Liver (tissue), 9 donors: ENCODE data around the gene MYO7B. TPM values are rescaled to one million over a fixed set of nuclear protein-coding genes. Genes with fewer than 3 reads are reported as not detected.

ENCODE experiments used
- DNase-seq: peaks from one replicate; pipeline ENCODE4 v3.0.0-alpha.2; 2017; ENCODE audit warnings: low spot score
- H3K27ac ChIP-seq, 2 donors: one replicate each; pipeline ENCODE4 v1.7.0; 2013; ENCODE audit warnings: inconsistent platforms in 2 of 2, low read length in 2 of 2, control low read depth in 1 of 2, low read depth in 1 of 2, mild to moderate bottlenecking in 1 of 2
- H3K27me3 ChIP-seq, 4 donors: one replicate each; pipeline versions ENCODE4 v1.6.1 to v1.7.0; 2013; ENCODE audit warnings: low read length in 3 of 4, inconsistent platforms in 1 of 4, mild to moderate bottlenecking in 1 of 4, moderate library complexity in 1 of 4; ENCODE audit not compliant: control insufficient read depth in 4 of 4, insufficient read depth in 4 of 4
- H3K36me3 ChIP-seq, 4 donors: one replicate each; pipeline versions ENCODE4 v1.6.1 to v1.7.0; 2013; ENCODE audit warnings: low read length in 3 of 4, mild to moderate bottlenecking in 3 of 4, low read depth in 1 of 4, moderate library complexity in 1 of 4; ENCODE audit not compliant: control insufficient read depth in 4 of 4, insufficient read depth in 3 of 4
- H3K4me1 ChIP-seq, 4 donors: one replicate each; pipeline versions ENCODE4 v1.6.1 to v1.7.0; 2013; ENCODE audit warnings: low read length in 3 of 4, mild to moderate bottlenecking in 3 of 4, moderate library complexity in 1 of 4; ENCODE audit not compliant: control insufficient read depth in 4 of 4, insufficient read depth in 4 of 4
- H3K4me3 ChIP-seq, 3 donors: one replicate each; pipeline versions ENCODE4 v1.6.1 to v1.7.0; 2013; ENCODE audit warnings: low read length in 3 of 3, control low read depth in 1 of 3, low read depth in 1 of 3, mild to moderate bottlenecking in 1 of 3
- H3K9ac ChIP-seq, 2 donors: one replicate each; pipeline ENCODE4 v1.7.0; 2013; ENCODE audit warnings: low read length in 2 of 2, mild to moderate bottlenecking in 2 of 2, moderate library complexity in 2 of 2, control low read depth in 1 of 2, low read depth in 1 of 2
- H3K9me3 ChIP-seq, 4 donors: one replicate each; pipeline versions ENCODE4 v1.6.1 to v1.7.0; 2013; ENCODE audit warnings: low read length in 3 of 4; ENCODE audit not compliant: control insufficient read depth in 4 of 4
- ATF3 ChIP-seq: IDR thresholded peaks from 2 replicates; pipeline ENCODE4 v1.6.1; 2016; ENCODE audit warnings: antibody characterized with exemption
- CTCF ChIP-seq: fragments of 150-350 bp; IDR thresholded peaks from 2 replicates; pipeline ENCODE4 v1.5.1; 2017; ENCODE audit warnings: improper control_type of control experiment, low read depth, low read length; ENCODE audit not compliant: missing input control
- EGR1 ChIP-seq, 2 donors: IDR thresholded peaks; 2 replicates each; pipeline ENCODE4 v1.6.1; 2016 to 2018; ENCODE audit warnings: antibody characterized with exemption in 2 of 2, low read depth in 2 of 2
- FOXA1 ChIP-seq: IDR thresholded peaks from 2 replicates; pipeline ENCODE4 v1.6.1; 2016; ENCODE audit warnings: antibody characterized with exemption
- FOXA2 ChIP-seq: IDR thresholded peaks from 2 replicates; pipeline ENCODE4 v1.6.1; 2016; ENCODE audit warnings: antibody characterized with exemption
- GABPA ChIP-seq, 2 donors: IDR thresholded peaks in 1 of 2; conservative IDR thresholded peaks in 1 of 2; 2 replicates each; pipeline ENCODE4 v1.6.1; 2016; ENCODE audit warnings: antibody characterized with exemption in 2 of 2, mild to moderate bottlenecking in 1 of 2, moderate library complexity in 1 of 2
- HNF4A ChIP-seq, 2 donors: conservative IDR thresholded peaks; 2 replicates each; pipeline ENCODE4 v1.6.1; 2016; ENCODE audit warnings: antibody characterized with exemption in 2 of 2, mild to moderate bottlenecking in 2 of 2
- HNF4G ChIP-seq: IDR thresholded peaks from 2 replicates; pipeline ENCODE4 v1.6.1; 2016; ENCODE audit warnings: antibody characterized with exemption
- JUND ChIP-seq, 2 donors: IDR thresholded peaks; 2 replicates each; pipeline ENCODE4 v1.6.1; 2016; ENCODE audit warnings: antibody characterized with exemption in 2 of 2
- MAX ChIP-seq: IDR thresholded peaks from 2 replicates; pipeline ENCODE4 v1.6.1; 2016; ENCODE audit warnings: antibody characterized with exemption
- NR2F2 ChIP-seq: IDR thresholded peaks from 2 replicates; pipeline ENCODE4 v1.6.1; 2016; ENCODE audit warnings: antibody characterized with exemption
- RAD21 ChIP-seq, 2 donors: IDR thresholded peaks; 2 replicates each; pipeline ENCODE4 v1.6.1; 2016; ENCODE audit warnings: antibody characterized with exemption in 2 of 2, mild to moderate bottlenecking in 2 of 2
- REST ChIP-seq: IDR thresholded peaks from 2 replicates; pipeline ENCODE4 v1.6.1; 2016; ENCODE audit warnings: antibody characterized with exemption, mild to moderate bottlenecking
- RXRA ChIP-seq, 2 donors: IDR thresholded peaks; 2 replicates each; pipeline ENCODE4 v1.6.1; 2017 to 2018; ENCODE audit warnings: antibody characterized with exemption in 2 of 2, mild to moderate bottlenecking in 1 of 2
- SP1 ChIP-seq: IDR thresholded peaks from 2 replicates; pipeline ENCODE4 v1.6.1; 2018; ENCODE audit warnings: antibody characterized with exemption, mild to moderate bottlenecking
- TAF1 ChIP-seq: conservative IDR thresholded peaks from 2 replicates; pipeline ENCODE4 v1.6.1; 2016; ENCODE audit warnings: antibody characterized with exemption, mild to moderate bottlenecking
- YY1 ChIP-seq: IDR thresholded peaks from 2 replicates; pipeline ENCODE4 v1.6.1; 2016; ENCODE audit warnings: antibody characterized with exemption, mild to moderate bottlenecking
- ZBTB33 ChIP-seq: IDR thresholded peaks from 2 replicates; pipeline ENCODE4 v1.6.1; 2016; ENCODE audit warnings: antibody characterized with exemption
- WGBS: extraction: QIAGEN DNeasy Blood & Tissue Kit; methylation state at CpG from one replicate; pipeline ENCODE4 v1.1.7; 2013; 5-methylcytosine and 5-hydroxymethylcytosine counted together
- polyA plus RNA-seq, 2 donors: library from polyadenylated mRNA; stranded (reverse) in 1 of 2; unstranded in 1 of 2; fragments of 200-250 nt in 1 of 2; fragments of >200 nt in 1 of 2; fragmentation: Nextera tagmentation in 1 of 2; extraction: Ambion mirVana in 1 of 2; gene quantifications; one replicate each; pipeline versions ENCODE4 v1.2.1 to v1.2.3, GENCODE V29; 2013 to 2015
- total RNA-seq, 2 donors: library from RNA; depleted of rRNA; stranded (reverse); fragments of >200 nt; gene quantifications; one replicate each; pipeline ENCODE4 v1.2.3, GENCODE V29; 2014
- donor health status: healthy.
- donor health status: healthy.
- donor health status: healthy.
- donor health status: healthy.
- donor health status: healthy.

Gene MYO7B
- total and polyA plus RNA-seq, 4 donors = 0.15 to 1.1 (median 0.64) TPM

- peaks cover 0 to 6% (median 0%) of the 10 kb centered on the region in 4 donors for H3K36me3 ChIP-seq
- 90% methylated on average over 17 of the region's 17 CpGs for WGBS
- H3K4me3 ChIP-seq = no peak overlapping the region
- H3K9me3 ChIP-seq = no peaks in the 10 kb centered on the region
- TF ChIP-seq MAX (no peak), ATF3 (no peak), NR2F2 (no peak), YY1 (no peak)
- H3K27ac ChIP-seq = no peak overlapping the region
- no peaks in the 10 kb centered on the region for H3K27me3 ChIP-seq
- no peak for DNase-seq
- H3K9ac ChIP-seq = no peak overlapping the region
- H3K4me1 ChIP-seq = peaks cover 0 to 6% (median 0%) of the 10 kb centered on the region in 4 donors
Measured at GRCh38 chr2:127634626-127635379, 99.3 kb downstream of the MYO7B start.

GRCh38 chr2:127635380-127636237 lies 100.1 kb downstream of the MYO7B start:
- H3K27me3 ChIP-seq = no peaks in the 10 kb centered on the region
- 94% methylated on average over 19 of the region's 19 CpGs for WGBS
- H3K36me3 ChIP-seq = peaks cover 0 to 6% (median 0%) of the 10 kb centered on the region in 4 donors
- no peak overlapping the region for H3K4me3 ChIP-seq
- no peak overlapping the region for H3K27ac ChIP-seq
- no peak for TF ChIP-seq FOXA1
- TF ChIP-seq REST = no peak
- TF ChIP-seq MAX = no peak
- TF ChIP-seq FOXA2 = no peak
- TF ChIP-seq HNF4A (conservative IDR thresholded peaks at IDR 0.05) = no peak
- TF ChIP-seq ZBTB33 = no peak
- TF ChIP-seq TAF1 = no peak
- no peak for TF ChIP-seq RXRA (IDR thresholded peaks at IDR 0.05)
- no peak for TF ChIP-seq GABPA (IDR thresholded peaks at IDR 0.05 in 1 of 2, conservative IDR thresholded peaks at IDR 0.05 in 1 of 2)
- no peak for TF ChIP-seq YY1
- TF ChIP-seq HNF4G = no peak
- TF ChIP-seq JUND (IDR thresholded peaks at IDR 0.05) = no peak
- no peak for TF ChIP-seq NR2F2
- no peak for TF ChIP-seq SP1
- TF ChIP-seq EGR1 (IDR thresholded peaks at IDR 0.05; ENCODE audit: low read depth in 2 of 2) = no peak
- no peak for TF ChIP-seq RAD21 (IDR thresholded peaks at IDR 0.05)
- TF ChIP-seq ATF3 = no peak
- TF ChIP-seq CTCF = no peak
- H3K9ac ChIP-seq = no peak overlapping the region
- DNase-seq = no peak
- H3K9me3 ChIP-seq = no peaks in the 10 kb centered on the region
- H3K4me1 ChIP-seq = peaks cover 0 to 8% (median under 1%) of the 10 kb centered on the region in 4 donors
